Heart left ventricle (tissue), 16 donors: ENCODE measurements around the gene FUT3. TPM values are rescaled to one million over a fixed set of nuclear protein-coding genes. Genes with fewer than 3 reads are reported as not detected.

Experiments
- ATAC-seq, 4 donors: fragments of 200-7000 bp; cut with Tn5 transposase; one replicate each; pipeline ENCODE4 v1.9.1; 2020 to 2022; ENCODE audit warnings: moderate library complexity in 4 of 4, mild to moderate bottlenecking in 3 of 4, moderate number of reproducible peaks in 1 of 4
- DNase-seq, 5 donors: peaks; one replicate each; pipeline ENCODE4 v3.0.0-alpha.2; 2020
- H3K27ac ChIP-seq, 12 donors: fragments of 200-600 bp; sonication (generic) in 4 of 12; one replicate each; pipeline versions ENCODE4 v1.5.0 to v1.8.0; 2016 to 2022; ENCODE audit warnings: mild to moderate bottlenecking in 2 of 12
- H3K27me3 ChIP-seq, 9 donors: fragments of 200-600 bp; sonication (generic) in 2 of 9; one replicate each; pipeline versions ENCODE4 v1.5.1 to v1.8.0; 2016 to 2022; ENCODE audit warnings: mild to moderate bottlenecking in 3 of 9
- H3K36me3 ChIP-seq, 9 donors: fragments of 200-600 bp; sonication (generic) in 2 of 9; one replicate each; pipeline versions ENCODE4 v1.5.0 to v1.8.0; 2018 to 2022; ENCODE audit warnings: mild to moderate bottlenecking in 2 of 9
- H3K4me1 ChIP-seq, 12 donors: fragments of 200-600 bp; sonication (generic) in 4 of 12; one replicate each; pipeline versions ENCODE4 v1.5.0 to v1.8.0; 2016 to 2022; ENCODE audit warnings: mild to moderate bottlenecking in 3 of 12
- H3K4me3 ChIP-seq, 12 donors: fragments of 200-600 bp; sonication (generic) in 4 of 12; one replicate each; pipeline versions ENCODE4 v1.5.0 to v1.8.0; 2017 to 2022; ENCODE audit warnings: mild to moderate bottlenecking in 9 of 12, moderate library complexity in 4 of 12
- H3K9me3 ChIP-seq, 12 donors: fragments of 200-600 bp; sonication (generic) in 4 of 12; one replicate each; pipeline versions ENCODE4 v1.5.0 to v1.8.0; 2016 to 2022; ENCODE audit warnings: mild to moderate bottlenecking in 1 of 12
- POLR2A ChIP-seq, 2 donors: fragments of 450-650 bp; IDR thresholded peaks; one replicate each; pipeline ENCODE4 v1.6.1; 2017; ENCODE audit warnings: antibody characterized with exemption in 2 of 2, mild to moderate bottlenecking in 2 of 2, moderate library complexity in 2 of 2
- WGBS, 4 donors: extraction: QIAGEN DNeasy Blood & Tissue Kit in 2 of 4; methylation state at CpG; one replicate each; pipeline versions ENCODE4 v1.1.5 to v1.1.7; 2013 to 2018; 5-methylcytosine and 5-hydroxymethylcytosine counted together
- intact Hi-C, 10 donors: fragments of 100-400 bp; cut with DNase I; formaldehyde crosslinking; loops; one replicate each; pipeline versions ENCODE4 v1.11.1 to v1.14.2; 2022
- polyA plus RNA-seq, 2 donors: library from polyadenylated mRNA; stranded (reverse); fragments of 200-250 nt; gene quantifications; one replicate each; pipeline ENCODE4 v1.2.3, GENCODE V29; 2013
- total RNA-seq, 9 donors: library from RNA; depleted of rRNA in 2 of 9; stranded (reverse); fragments of >200 nt in 2 of 9; fragmentation: NEBNext Ultra II Directional in 3 of 9; extraction: Animal tissue kit (Norgen Biotek cat#: 25700) in 3 of 9; gene quantifications; one replicate each; pipeline versions ENCODE4 v1.1.0 to v1.2.4, GENCODE V29; 2016 to 2023
- TF ChIP-seq, protein P1 (sequence below), 12 donors: fragments of 200-600 bp; sonication (generic) in 4 of 12; IDR thresholded peaks; one replicate each; pipeline versions ENCODE4 v1.5.0 to v1.8.0; 2018 to 2022; ENCODE audit warnings: antibody characterized with exemption in 12 of 12, mild to moderate bottlenecking in 5 of 12
- donor health status: ischemic (EF 13 %, LVEDD 7.1; RV severe dilation, severe dysfunction).
- donor health status: healthy with polysubstance abuse.
- donor health status: DM: no; HTN: yes; CAD: no.
- donor health status: DM: no; HTN: no; CAD: no.
- donor health status: ischemic (EF 25% LVEDD 6.9; RV normal size, moderate dysfunction).
- donor health status: ischemic (EF 25% LVEDD 5.7; RV mildly dilated, moderate dysfunction).
- donor health status: healthy.
- donor health status: DM: yes; HTN: yes; CAD: no.
- donor health status: ischemic (EF 35%, LVEDD 5.7; RV mildly dilated, moderate dysfunction).
- donor health status: nonischemic (EF 11% LVEDD 7.7; RV severe dilation, severe dysfunction).
- donor health status: DM: yes; HTN: yes; CAD: no.
- donor health status: PGD.
- donor health status: ischemic (EF 29% LVEDD 5.4; RV normal size, mild dysfunction).
- donor health status: nonischemic (EF 23%, LVEDD 6.1; RV moderate dilation, normal function).

The FUT3 gene
- total and polyA plus RNA-seq, 11 donors = 0.07 TPM; not detected in 10

DNA sequence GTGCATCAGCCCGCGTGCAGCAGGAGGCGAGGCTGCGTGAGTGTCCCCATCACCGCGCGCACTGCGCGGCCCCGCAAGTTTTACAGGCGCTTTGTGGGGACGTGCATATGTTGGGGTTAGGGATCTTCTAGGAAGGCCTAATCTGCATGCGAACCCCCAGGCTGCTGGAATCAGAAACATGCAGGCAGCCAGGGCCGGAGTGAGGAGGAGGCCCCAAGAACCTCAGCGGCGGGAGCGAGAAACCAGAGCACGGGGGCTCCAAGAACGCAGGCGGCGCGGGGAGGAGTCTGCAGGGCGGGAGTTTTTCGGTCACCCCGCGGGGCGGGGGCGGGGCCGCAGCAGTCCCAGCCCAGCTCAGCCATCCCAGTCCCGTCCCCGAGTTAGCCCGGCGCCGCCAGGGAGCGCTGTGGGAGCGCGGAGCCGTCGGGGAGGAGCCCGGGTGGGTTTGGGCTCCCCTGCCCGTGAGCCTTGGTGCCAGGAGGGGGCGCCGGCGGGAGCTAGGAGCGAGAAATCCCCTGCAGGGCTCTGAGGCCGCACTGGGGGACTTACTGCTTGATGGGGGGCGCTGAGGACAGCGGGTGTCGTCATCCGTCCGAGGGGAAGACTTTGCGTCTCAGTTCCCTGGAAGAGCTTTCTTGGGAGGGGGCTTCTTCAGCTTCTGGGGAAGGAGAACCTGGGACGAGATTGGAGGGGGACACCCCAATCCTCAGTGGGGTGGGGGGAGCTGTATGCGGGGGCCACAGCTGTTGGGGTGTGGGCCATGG is 47.3 kb downstream of the FUT3 start:
- WGBS, 4 donors = 2 to 6% (median 2%) methylated on average over 18 to 54 of the region's 54 CpGs
- no peaks in the 10 kb centered on the region for H3K9me3 ChIP-seq
- ATAC-seq (peak; percentile 74 to 92 (median 86)), DNase-seq (peak; percentile 84 to 93 (median 85))
- intact Hi-C loops = loop anchor here (1.0 to 10.0 kb wide), 10 partner anchors 88 to 221 kb away; partner anchors contain the start of gene RANBP3 (in 2 of the 10)
- H3K4me3 ChIP-seq = peak overlapping the region in 10 of 12 donors; percentile 0 to 49 (median 37)
- H3K27me3 ChIP-seq = peaks cover 7 to 53% (median 30%) of the 10 kb centered on the region in 9 donors
- no peaks in the 10 kb centered on the region for H3K36me3 ChIP-seq
- H3K27ac ChIP-seq = peak overlapping the region in 1 of 12 donors; percentile 76
- H3K4me1 ChIP-seq = peaks cover 0 to 40% (median 10%) of the 10 kb centered on the region in 12 donors
- TF ChIP-seq, protein P1, sequence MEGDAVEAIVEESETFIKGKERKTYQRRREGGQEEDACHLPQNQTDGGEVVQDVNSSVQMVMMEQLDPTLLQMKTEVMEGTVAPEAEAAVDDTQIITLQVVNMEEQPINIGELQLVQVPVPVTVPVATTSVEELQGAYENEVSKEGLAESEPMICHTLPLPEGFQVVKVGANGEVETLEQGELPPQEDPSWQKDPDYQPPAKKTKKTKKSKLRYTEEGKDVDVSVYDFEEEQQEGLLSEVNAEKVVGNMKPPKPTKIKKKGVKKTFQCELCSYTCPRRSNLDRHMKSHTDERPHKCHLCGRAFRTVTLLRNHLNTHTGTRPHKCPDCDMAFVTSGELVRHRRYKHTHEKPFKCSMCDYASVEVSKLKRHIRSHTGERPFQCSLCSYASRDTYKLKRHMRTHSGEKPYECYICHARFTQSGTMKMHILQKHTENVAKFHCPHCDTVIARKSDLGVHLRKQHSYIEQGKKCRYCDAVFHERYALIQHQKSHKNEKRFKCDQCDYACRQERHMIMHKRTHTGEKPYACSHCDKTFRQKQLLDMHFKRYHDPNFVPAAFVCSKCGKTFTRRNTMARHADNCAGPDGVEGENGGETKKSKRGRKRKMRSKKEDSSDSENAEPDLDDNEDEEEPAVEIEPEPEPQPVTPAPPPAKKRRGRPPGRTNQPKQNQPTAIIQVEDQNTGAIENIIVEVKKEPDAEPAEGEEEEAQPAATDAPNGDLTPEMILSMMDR (IDR thresholded peaks at IDR 0.05) = peak; percentile 69 to 95 (median 86)
- TF ChIP-seq POLR2A (IDR thresholded peaks at IDR 0.05) = no peak

DNA sequence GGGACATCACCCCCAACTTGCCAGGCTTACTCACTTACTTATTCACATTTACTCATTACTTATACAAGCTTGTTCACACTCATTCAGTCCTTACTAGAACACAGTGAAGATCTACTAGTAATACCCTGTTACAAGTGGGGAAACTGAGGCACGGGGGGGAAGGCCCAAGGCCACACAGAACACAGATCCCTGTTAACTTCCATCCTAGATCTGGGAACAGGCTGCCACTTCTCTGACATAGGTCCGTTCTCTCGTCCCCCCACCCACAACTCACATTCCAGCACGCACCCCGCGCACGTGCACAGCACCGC is 47.9 kb downstream of the FUT3 start:
- no peaks in the 10 kb centered on the region for H3K36me3 ChIP-seq
- no peak overlapping the region for H3K27ac ChIP-seq
- TF ChIP-seq, protein P1 (IDR thresholded peaks at IDR 0.05) = no peak
- TF ChIP-seq POLR2A (IDR thresholded peaks at IDR 0.05) = no peak
- intact Hi-C loops = loop anchor here (5.0 to 10.0 kb wide), 6 partner anchors 89 to 221 kb away; partner anchors contain the start of gene RANBP3 (in 2 of the 10)
- WGBS, 4 donors = 8 to 38% (median 9%) methylated on average over 7 to 8 of the region's 8 CpGs
- no peak for DNase-seq
- peaks cover 7 to 59% (median 30%) of the 10 kb centered on the region in 9 donors for H3K27me3 ChIP-seq
- no peak for ATAC-seq
- H3K4me1 ChIP-seq = peaks cover 0 to 46% (median 11%) of the 10 kb centered on the region in 12 donors
- peak overlapping the region in 9 of 12 donors; percentile 1 to 49 (median 38) for H3K4me3 ChIP-seq
- H3K9me3 ChIP-seq = no peaks in the 10 kb centered on the region

DNA sequence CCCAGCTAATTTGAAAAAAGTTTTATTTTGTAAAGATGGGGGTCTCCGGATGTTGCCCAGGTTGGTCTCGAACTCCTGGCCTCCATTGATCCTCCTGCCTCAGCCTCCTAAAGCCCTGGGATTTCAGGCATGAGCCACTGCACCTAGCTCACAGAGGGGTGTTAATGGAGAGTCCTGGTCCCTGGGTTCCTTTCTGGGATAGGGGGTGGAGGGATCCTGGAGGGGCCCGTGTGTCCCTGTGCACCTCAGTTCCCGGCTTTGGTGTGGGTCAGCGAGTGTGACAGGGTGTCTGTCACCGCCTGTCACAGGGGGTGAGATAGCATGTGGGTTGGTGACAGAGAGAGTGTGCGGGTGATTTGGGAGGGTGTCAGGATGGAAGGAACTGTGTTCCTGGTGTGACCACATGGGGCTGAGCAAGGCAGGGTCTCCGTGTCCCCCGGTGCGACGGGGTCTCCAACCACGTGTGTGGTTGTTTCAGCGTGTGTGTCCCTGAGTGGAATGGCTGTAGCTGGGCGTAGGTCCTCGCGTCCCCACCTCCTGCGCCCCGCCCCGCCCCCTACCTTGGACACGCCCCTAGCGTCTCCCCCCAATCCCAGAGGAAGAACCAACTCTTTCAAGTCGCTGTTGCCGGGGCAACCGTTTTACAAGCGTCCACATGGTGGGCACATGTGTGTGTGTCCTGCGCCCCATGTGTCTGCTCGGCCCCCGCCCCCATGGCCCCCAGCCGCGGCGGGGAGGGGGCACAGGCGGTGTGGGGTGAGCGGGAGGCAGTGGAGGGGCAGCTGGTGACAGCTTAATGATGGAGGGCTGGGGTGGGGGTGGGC is 49.2 kb downstream of the FUT3 start:
- intact Hi-C loops = loop anchor here (5.0 to 10.0 kb wide), 6 partner anchors 90 to 223 kb away; partner anchors contain the start of gene RANBP3 (in 2 of the 10)
- DNase-seq (no peak), ATAC-seq (no peak)
- WGBS, 4 donors = 15 to 27% (median 21%) methylated on average over 13 to 33 of the region's 33 CpGs
- no peak overlapping the region for H3K4me3 ChIP-seq
- H3K27ac ChIP-seq = no peak overlapping the region
- no peaks in the 10 kb centered on the region for H3K9me3 ChIP-seq
- peaks cover 0 to 46% (median 11%) of the 10 kb centered on the region in 12 donors for H3K4me1 ChIP-seq
- TF ChIP-seq, protein P1 (IDR thresholded peaks at IDR 0.05) = no peak
- TF ChIP-seq POLR2A (IDR thresholded peaks at IDR 0.05) = no peak
- peaks cover 7 to 59% (median 30%) of the 10 kb centered on the region in 9 donors for H3K27me3 ChIP-seq
- H3K36me3 ChIP-seq = no peaks in the 10 kb centered on the region
